K562 (cell line): ENCODE measurements around the gene SNX25. TPM values are rescaled to one million over a fixed set of nuclear protein-coding genes. Genes with fewer than 3 reads are reported as not detected.
A peak's percentile ranks its signal among the peaks of the same experiment; 100 is the strongest.

Experiments used
- ARID2 ChIP-seq: fragments of 450-650 bp; IDR thresholded peaks from 2 replicates; pipeline ENCODE4 v1.6.1; 2017; ENCODE audit warnings: antibody characterized with exemption, mild to moderate bottlenecking
- CBFA2T2 ChIP-seq: fragments of 450-650 bp; conservative IDR thresholded peaks from 2 replicates; pipeline ENCODE4 v1.6.1; 2017; ENCODE audit warnings: mild to moderate bottlenecking
- CXXC5 ChIP-seq: fragments of 250-450 bp; sonication (Bioruptor Pico); IDR thresholded peaks from 2 replicates; pipeline ENCODE4 v1.8.0; 2022; ENCODE audit warnings: inconsistent platforms, mild to moderate bottlenecking, moderate library complexity
- EP300 ChIP-seq: IDR thresholded peaks from 2 replicates; pipeline ENCODE4 v1.6.1; 2012; ENCODE audit warnings: low read length, improper control_type of control experiment
- KLF1 ChIP-seq: fragments of 450-650 bp; IDR thresholded peaks from 2 replicates; pipeline ENCODE4 v1.6.1; 2016; ENCODE audit warnings: missing genetic modification characterization, missing compliant biosample characterization
- NFE2L1 ChIP-seq: fragments of 450-650 bp; IDR thresholded peaks from 2 replicates; pipeline ENCODE4 v1.6.1; 2016; ENCODE audit warnings: missing genetic modification characterization, low read depth, mild to moderate bottlenecking, missing compliant biosample characterization, moderate library complexity, borderline replicate concordance
- NR3C1 ChIP-seq: sonication (generic); formaldehyde crosslinking; IDR thresholded peaks from 2 replicates; pipeline ENCODE4 v1.8.1; 2022; ENCODE audit warnings: missing genetic modification reagents
- PBX2 ChIP-seq, 2 experiments: IDR thresholded peaks in 1 of 2; conservative IDR thresholded peaks in 1 of 2; 2 replicates each; pipeline ENCODE4 v1.6.1; 2016; ENCODE audit warnings: low read depth in 2 of 2, mild to moderate bottlenecking in 1 of 2, missing compliant biosample characterization in 1 of 2, missing genetic modification characterization in 1 of 2, moderate library complexity in 1 of 2
- PKNOX1 ChIP-seq: fragments of 450-650 bp; IDR thresholded peaks from 2 replicates; pipeline ENCODE4 v1.6.1; 2016
- POLR2H ChIP-seq: IDR thresholded peaks from 2 replicates; pipeline ENCODE4 v1.6.1; 2016; ENCODE audit warnings: missing genetic modification characterization, low read depth, mild to moderate bottlenecking, control low read depth, missing compliant biosample characterization, moderate library complexity
- POLR3G ChIP-seq: IDR thresholded peaks from 2 replicates; pipeline ENCODE4 v1.6.1; 2011; ENCODE audit not compliant: insufficient read length, insufficient replicate concordance; ENCODE audit errors: extremely low read depth
- PTTG1 ChIP-seq: fragments of 450-650 bp; IDR thresholded peaks from 2 replicates; pipeline ENCODE4 v1.6.1; 2016; ENCODE audit warnings: low read depth, mild to moderate bottlenecking, missing genetic modification characterization, missing compliant biosample characterization
- RFX1 ChIP-seq: fragments of 450-650 bp; IDR thresholded peaks from 2 replicates; pipeline ENCODE4 v1.6.1; 2016; ENCODE audit warnings: mild to moderate bottlenecking, moderate library complexity
- TAF15 ChIP-seq: fragments of 200-400 bp; formaldehyde crosslinking; IDR thresholded peaks from 2 replicates; pipeline ENCODE4 v1.6.1; 2017; ENCODE audit warnings: mild to moderate bottlenecking, low read depth, low read length, moderate library complexity
- TAF7 ChIP-seq: fragments of 450-650 bp; IDR thresholded peaks from 2 replicates; pipeline ENCODE4 v1.6.1; 2016; ENCODE audit warnings: missing genetic modification characterization, missing compliant biosample characterization
- ZNF23 ChIP-seq: fragments of 250-450 bp; sonication (Bioruptor Pico); IDR thresholded peaks from 2 replicates; pipeline ENCODE4 v1.4.0; 2020; ENCODE audit warnings: mild to moderate bottlenecking
- ZNF311 ChIP-seq: fragments of 250-450 bp; sonication (Bioruptor Pico); IDR thresholded peaks from 2 replicates; pipeline ENCODE4 v1.4.0; 2020; ENCODE audit warnings: mild to moderate bottlenecking, moderate library complexity
- ZNF764 ChIP-seq: fragments of 250-450 bp; sonication (Bioruptor Pico); IDR thresholded peaks from 2 replicates; pipeline ENCODE4 v1.4.0; 2020; ENCODE audit warnings: low read depth, mild to moderate bottlenecking, moderate library complexity
- polyA plus RNA-seq, 8 experiments: library from polyadenylated mRNA; depleted of rRNA in 4 of 8; stranded (reverse) in 5 of 8; unstranded in 3 of 8; fragments of >200 nt; fragmentation: Nextera tagmentation in 2 of 8; fragmentation: Illumina TruSeq in 1 of 8; extraction: Ambion mirVana in 2 of 8; extraction: Trizol in 1 of 8; gene quantifications; 2 replicates each; pipeline versions ENCODE4 v1.2.1 to v1.2.3, GENCODE V29; 2011 to 2014; ENCODE audit warnings: inconsistent platforms in 1 of 8, missing spikeins in 1 of 8
- total RNA-seq, 7 experiments: library from RNA; depleted of rRNA in 6 of 7; stranded (reverse); fragments of >200 nt in 6 of 7; fragmentation: Illumina TruSeq in 2 of 7; extraction: Trizol in 2 of 7; gene quantifications; 2 replicates each; pipeline versions ENCODE4 v1.2.1 to v1.2.3, GENCODE V29; 2011 to 2021; ENCODE audit warnings: low replicate concordance in 1 of 7
- TF ChIP-seq, protein P1 (sequence below): sonication (generic); formaldehyde crosslinking; IDR thresholded peaks from 2 replicates; pipeline ENCODE4 v1.8.0; 2022; ENCODE audit warnings: missing genetic modification reagents, mild to moderate bottlenecking, borderline replicate concordance
- TF ChIP-seq, protein P2 (sequence below): fragments of 450-650 bp; IDR thresholded peaks from 2 replicates; pipeline ENCODE4 v1.6.1; 2016; ENCODE audit warnings: missing biosample characterization, missing genetic modification characterization

Gene SNX25
- total and polyA plus RNA-seq, 9 of the 15 experiments (the other 6 are each of a cell fraction or from before 2014, with no cell fraction given), result 2.5 to 23.4 (median 13.3) TPM

DNA sequence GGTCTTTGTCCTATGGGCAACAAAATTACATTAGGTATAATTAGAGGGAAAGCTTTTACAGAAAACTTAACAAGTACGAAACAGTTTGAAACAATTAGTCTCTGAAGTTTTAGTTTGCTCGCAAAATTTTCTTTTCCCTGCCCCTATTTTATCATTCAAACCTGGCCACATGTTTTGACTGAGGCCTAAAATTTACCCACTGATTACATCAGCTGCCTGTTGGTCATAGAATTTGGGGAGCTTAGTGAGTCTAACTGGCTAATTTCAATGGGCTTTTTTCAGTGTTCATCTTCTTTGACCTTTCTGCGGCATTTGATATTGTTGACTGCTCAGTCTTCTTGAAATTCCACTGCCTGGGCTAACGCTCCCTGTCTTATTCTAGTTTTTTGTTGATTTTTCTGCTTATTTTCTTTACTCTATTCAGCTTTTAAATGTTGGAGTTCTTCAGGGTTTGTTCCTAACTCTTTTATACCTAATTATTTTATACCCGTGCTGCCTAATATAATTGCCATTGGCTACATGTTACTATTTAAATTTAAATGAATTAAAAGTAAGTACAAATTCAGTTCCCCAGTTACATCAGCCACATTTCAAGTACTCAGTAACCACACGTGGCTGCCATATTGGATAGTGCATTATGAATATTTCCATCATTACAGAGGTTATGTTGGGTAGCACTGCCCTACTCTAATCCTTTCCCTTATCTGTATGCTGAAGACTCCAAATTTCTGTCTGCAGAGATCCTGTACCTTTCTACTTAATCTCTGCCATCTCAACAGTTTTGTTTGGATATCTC, 87.5 kb downstream of the SNX25 start (continued):
- TF ChIP-seq PBX2 (CRISPR knock-in tag; IDR thresholded peaks at IDR 0.05; ENCODE audit: low read depth), result no peak
- no peak for TF ChIP-seq PBX2 (tag; conservative IDR thresholded peaks at IDR 0.05; ENCODE audit: low read depth)
- no peak for TF ChIP-seq CBFA2T2
- TF ChIP-seq POLR3G, result no peak
- no peak for TF ChIP-seq ZNF764 (CRISPR knock-in tag)
- TF ChIP-seq NFE2L1 (tag), result no peak
- TF ChIP-seq PTTG1 (tag), result peak; percentile 69; the same call in 1 of the 2 replicates
- TF ChIP-seq ZNF23 (CRISPR knock-in tag), result no peak
- TF ChIP-seq RFX1, result no peak
- TF ChIP-seq NR3C1 (CRISPR knock-in tag), result no peak
- 0 out of 2 replicates have a peak, but pooled peaks have one; percentile 40 for TF ChIP-seq POLR2H (tag)
- TF ChIP-seq EP300, result peak; percentile 54; the same call in 1 of the 2 replicates
- TF ChIP-seq, protein P1, sequence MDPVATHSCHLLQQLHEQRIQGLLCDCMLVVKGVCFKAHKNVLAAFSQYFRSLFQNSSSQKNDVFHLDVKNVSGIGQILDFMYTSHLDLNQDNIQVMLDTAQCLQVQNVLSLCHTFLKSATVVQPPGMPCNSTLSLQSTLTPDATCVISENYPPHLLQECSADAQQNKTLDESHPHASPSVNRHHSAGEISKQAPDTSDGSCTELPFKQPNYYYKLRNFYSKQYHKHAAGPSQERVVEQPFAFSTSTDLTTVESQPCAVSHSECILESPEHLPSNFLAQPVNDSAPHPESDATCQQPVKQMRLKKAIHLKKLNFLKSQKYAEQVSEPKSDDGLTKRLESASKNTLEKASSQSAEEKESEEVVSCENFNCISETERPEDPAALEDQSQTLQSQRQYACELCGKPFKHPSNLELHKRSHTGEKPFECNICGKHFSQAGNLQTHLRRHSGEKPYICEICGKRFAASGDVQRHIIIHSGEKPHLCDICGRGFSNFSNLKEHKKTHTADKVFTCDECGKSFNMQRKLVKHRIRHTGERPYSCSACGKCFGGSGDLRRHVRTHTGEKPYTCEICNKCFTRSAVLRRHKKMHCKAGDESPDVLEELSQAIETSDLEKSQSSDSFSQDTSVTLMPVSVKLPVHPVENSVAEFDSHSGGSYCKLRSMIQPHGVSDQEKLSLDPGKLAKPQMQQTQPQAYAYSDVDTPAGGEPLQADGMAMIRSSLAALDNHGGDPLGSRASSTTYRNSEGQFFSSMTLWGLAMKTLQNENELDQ (CRISPR knock-in tag), result no peak
- TF ChIP-seq ZNF311, result peak; percentile 65; the same call in 1 of the 2 replicates
- no peak for TF ChIP-seq TAF15
- TF ChIP-seq PKNOX1, result no peak
- TF ChIP-seq ARID2, result no peak
- TF ChIP-seq TAF7 (tag), result 0 out of 2 replicates have a peak, but pooled peaks have one; percentile 22
- TF ChIP-seq, protein P2, sequence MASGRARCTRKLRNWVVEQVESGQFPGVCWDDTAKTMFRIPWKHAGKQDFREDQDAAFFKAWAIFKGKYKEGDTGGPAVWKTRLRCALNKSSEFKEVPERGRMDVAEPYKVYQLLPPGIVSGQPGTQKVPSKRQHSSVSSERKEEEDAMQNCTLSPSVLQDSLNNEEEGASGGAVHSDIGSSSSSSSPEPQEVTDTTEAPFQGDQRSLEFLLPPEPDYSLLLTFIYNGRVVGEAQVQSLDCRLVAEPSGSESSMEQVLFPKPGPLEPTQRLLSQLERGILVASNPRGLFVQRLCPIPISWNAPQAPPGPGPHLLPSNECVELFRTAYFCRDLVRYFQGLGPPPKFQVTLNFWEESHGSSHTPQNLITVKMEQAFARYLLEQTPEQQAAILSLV (tag), result peak; percentile 36; the same call in 1 of the 2 replicates
- 0 out of 2 replicates have a peak, but pooled peaks have one; percentile 50 for TF ChIP-seq CXXC5 (CRISPR knock-in tag)
- no peak for TF ChIP-seq KLF1 (tag)
